B cell (primary cell): ENCODE data around the gene RNF187.

Experiments used
- CTCF ChIP-seq: fragments of 200-600 bp; IDR thresholded peaks from one replicate; pipeline ENCODE4 v1.8.0; 2022; ENCODE audit warnings: antibody characterized with exemption, mild to moderate bottlenecking
- EZH2 ChIP-seq: IDR thresholded peaks from 2 replicates; pipeline ENCODE4 v1.6.1; 2012; ENCODE audit warnings: borderline replicate concordance, low read depth, mild to moderate bottlenecking, moderate library complexity, low read length; ENCODE audit not compliant: insufficient read depth, poor library complexity, severe bottlenecking

- TF ChIP-seq CTCF (peak; percentile 40), EZH2 (no peak)
Measured at GRCh38 chr1:228471762-228472398, 15.3 kb upstream of the RNF187 start.
